H1 (cell line): ENCODE results near the gene EEF2K. TPM values are rescaled to one million over a fixed set of nuclear protein-coding genes. Genes with fewer than 3 reads are reported as not detected.

ENCODE experiments used
- CTCF ChIA-PET: fragments of 300-600 bp; sonication (Branson Sonifier 250); formaldehyde crosslinking; loops from one replicate; lab custom pipeline; 2021; ENCODE audit not compliant: partially characterized antibody; lab: Charles Lee
- POLR2A ChIA-PET: fragments of 300-600 bp; sonication (Branson Sonifier 250); formaldehyde crosslinking; loops from one replicate; lab custom pipeline; 2021; ENCODE audit warnings: inconsistent platforms; ENCODE audit not compliant: partially characterized antibody; lab: Charles Lee
- DNase-seq, 2 experiments: peaks; one replicate each; pipeline versions ENCODE4 v3.0.0 to v3.0.0-alpha.2; 2010 to 2022; ENCODE audit warnings: low spot score in 2 of 2, low read depth in 1 of 2, mixed read lengths in 1 of 2
- FAIRE-seq: peaks from 2 replicates; lab custom pipeline; 2011; peaks lifted over from hg19 to GRCh38; lab: Jason Lieb, UNC
- H2AFZ ChIP-seq: 2 replicates; pipeline ENCODE4 v1.8.1; 2012; ENCODE audit warnings: low read length, inconsistent platforms
- H2AK5ac ChIP-seq: 2 replicates; pipeline ENCODE4 v1.6.1; 2013; ENCODE audit warnings: low read depth, low read length
- H2BK120ac ChIP-seq: replicated peaks from 2 replicates; pipeline ENCODE3; 2013; ENCODE audit warnings: low read depth, low read length, inconsistent platforms
- H2BK12ac ChIP-seq: 2 replicates; pipeline ENCODE4 v1.6.1; 2013; ENCODE audit warnings: low read depth, low read length
- H2BK15ac ChIP-seq: 2 replicates; pipeline ENCODE4 v1.6.1; 2013; ENCODE audit warnings: low read length
- H2BK20ac ChIP-seq: 2 replicates; pipeline ENCODE4 v1.6.1; 2013; ENCODE audit warnings: low read length
- H2BK5ac ChIP-seq: 2 replicates; pipeline ENCODE4 v1.6.1; 2013; ENCODE audit warnings: low read depth, low read length
- H3K14ac ChIP-seq: 2 replicates; pipeline ENCODE4 v1.6.1; 2013; ENCODE audit warnings: inconsistent platforms; ENCODE audit not compliant: insufficient read length
- H3K18ac ChIP-seq: 2 replicates; pipeline ENCODE4 v1.6.1; 2013; ENCODE audit warnings: low read length; ENCODE audit errors: extremely low read depth
- H3K23ac ChIP-seq: 2 replicates; pipeline ENCODE4 v1.6.1; 2013; ENCODE audit warnings: inconsistent platforms; ENCODE audit not compliant: insufficient read length
- H3K23me2 ChIP-seq: 2 replicates; pipeline ENCODE4 v1.6.1; 2013; ENCODE audit warnings: low read depth, low read length
- H3K27ac ChIP-seq: 2 replicates; pipeline ENCODE4 v1.6.1; 2011; ENCODE audit warnings: low read depth, low read length, inconsistent platforms
- H3K27me3 ChIP-seq, 4 experiments: replicated peaks in 1 of 4; 1 replicate in 1 of 4; 2 replicates in 3 of 4; pipeline versions ENCODE4 v1.6.1 to v1.8.1; 2011 to 2013; ENCODE audit warnings: low read length in 3 of 4, mild to moderate bottlenecking in 3 of 4, inconsistent platforms in 2 of 4, mixed read lengths in 2 of 4, moderate library complexity in 1 of 4; ENCODE audit not compliant: control insufficient read depth in 3 of 4, insufficient read depth in 3 of 4; ENCODE audit errors: extremely low read depth in 1 of 4
- H3K36me3 ChIP-seq, 4 experiments: 2 replicates each; pipeline versions ENCODE4 v1.6.1 to v1.8.1; 2011 to 2013; ENCODE audit warnings: mild to moderate bottlenecking in 4 of 4, low read length in 3 of 4, moderate library complexity in 2 of 4, control low read depth in 1 of 4, inconsistent platforms in 1 of 4; ENCODE audit not compliant: insufficient read depth in 4 of 4, control insufficient read depth in 2 of 4
- H3K4ac ChIP-seq: replicated peaks from 2 replicates; pipeline ENCODE3; 2013; ENCODE audit warnings: low read length, low read depth, mixed read lengths, inconsistent platforms; ENCODE audit not compliant: insufficient read length
- H3K4me1 ChIP-seq, 4 experiments: replicated peaks in 1 of 4; 1 replicate in 1 of 4; 2 replicates in 3 of 4; pipeline versions ENCODE4 v1.6.1 to v1.8.1; 2011 to 2013; ENCODE audit warnings: low read length in 3 of 4, inconsistent platforms in 2 of 4, mixed read lengths in 1 of 4; ENCODE audit not compliant: insufficient read depth in 4 of 4, control insufficient read depth in 3 of 4
- H3K4me2 ChIP-seq, 2 experiments: 2 replicates each; pipeline versions ENCODE4 v1.6.1 to v1.8.1; 2011 to 2013; ENCODE audit warnings: low read depth in 2 of 2, low read length in 2 of 2, control low read depth in 1 of 2, inconsistent platforms in 1 of 2, mild to moderate bottlenecking in 1 of 2; ENCODE audit not compliant: insufficient read depth in 1 of 2
- H3K4me3 ChIP-seq, 4 experiments: fragments of 200-600, 300-600 bp in 1 of 4; sonication (generic), shearing (Covaris generic), sonication (Bioruptor Twin) in 1 of 4; 2 replicates each; pipeline versions ENCODE4 v1.5.1 to v1.8.1; 2011 to 2016; ENCODE audit warnings: low read length in 4 of 4, low read depth in 3 of 4, control low read depth in 2 of 4, inconsistent platforms in 2 of 4, mild to moderate bottlenecking in 2 of 4, mixed read lengths in 1 of 4, moderate library complexity in 1 of 4; ENCODE audit not compliant: insufficient read depth in 2 of 4; ENCODE audit errors: extremely low read depth in 1 of 4
- H3K56ac ChIP-seq: replicated peaks from 2 replicates; pipeline ENCODE3; 2013; ENCODE audit warnings: low read depth, mild to moderate bottlenecking, mixed read lengths, low read length, inconsistent platforms; ENCODE audit not compliant: insufficient read length
- H3K79me1 ChIP-seq: 2 replicates; pipeline ENCODE4 v1.6.1; 2013; ENCODE audit warnings: low read depth, low read length, control low read depth
- H3K79me2 ChIP-seq, 2 experiments: 2 replicates each; pipeline versions ENCODE4 v1.6.1 to v1.8.1; 2012 to 2013; ENCODE audit warnings: low read length in 2 of 2, mild to moderate bottlenecking in 2 of 2, inconsistent platforms in 1 of 2; ENCODE audit not compliant: insufficient read depth in 2 of 2, control insufficient read depth in 1 of 2
- H3K9ac ChIP-seq, 4 experiments: replicated peaks in 1 of 4; 1 replicate in 1 of 4; 2 replicates in 3 of 4; pipeline versions ENCODE4 v1.6.1 to v1.8.1; 2011 to 2013; ENCODE audit warnings: low read depth in 3 of 4, low read length in 3 of 4, control low read depth in 2 of 4, mild to moderate bottlenecking in 2 of 4, moderate library complexity in 2 of 4, inconsistent platforms in 1 of 4; ENCODE audit errors: extremely low read depth in 1 of 4
- H3K9me3 ChIP-seq, 2 experiments: 2 replicates each; pipeline versions ENCODE4 v1.6.1 to v1.8.1; 2012 to 2013; ENCODE audit warnings: mild to moderate bottlenecking in 2 of 2, moderate library complexity in 2 of 2, control low read depth in 1 of 2, inconsistent platforms in 1 of 2, low read depth in 1 of 2, low read length in 1 of 2, mixed read lengths in 1 of 2; ENCODE audit not compliant: insufficient read depth in 2 of 2
- H4K20me1 ChIP-seq, 2 experiments: replicated peaks in 1 of 2; 2 replicates each; pipeline versions ENCODE3 to v1.8.1; 2011 to 2013; ENCODE audit warnings: inconsistent platforms in 2 of 2, low read length in 2 of 2, mild to moderate bottlenecking in 1 of 2; ENCODE audit not compliant: insufficient read depth in 2 of 2, control insufficient read depth in 1 of 2
- H4K5ac ChIP-seq: 2 replicates; pipeline ENCODE4 v1.6.1; 2013; ENCODE audit warnings: low read length, low read depth, mixed read lengths, inconsistent platforms; ENCODE audit not compliant: insufficient read length
- H4K8ac ChIP-seq: 2 replicates; pipeline ENCODE4 v1.8.0; 2013; ENCODE audit warnings: mild to moderate bottlenecking, moderate library complexity, low read length, inconsistent platforms; ENCODE audit not compliant: insufficient read depth; ENCODE audit errors: extremely low read depth
- H4K91ac ChIP-seq: replicated peaks from 2 replicates; pipeline ENCODE3; 2013; ENCODE audit warnings: low read length, mixed read lengths, inconsistent platforms; ENCODE audit not compliant: insufficient read length
- ASH2L ChIP-seq: fragments of 200-600, 300-600 bp; sonication (generic); IDR thresholded peaks from one replicate; pipeline ENCODE4 v1.7.1; 2017; ENCODE audit warnings: low read length
- KDM1A ChIP-seq: fragments of 200-600, 300-600 bp; sonication (generic); IDR thresholded peaks from 2 replicates; pipeline ENCODE4 v1.7.1; 2016; ENCODE audit warnings: mild to moderate bottlenecking, low read length, borderline replicate concordance
- KDM4A ChIP-seq: IDR thresholded peaks from one replicate; pipeline ENCODE4 v1.7.1; 2012; ENCODE audit warnings: low read depth, mild to moderate bottlenecking, moderate library complexity, low read length, inconsistent platforms; ENCODE audit not compliant: severe bottlenecking
- KDM5A ChIP-seq: fragments of 200-600 bp; IDR thresholded peaks from 2 replicates; pipeline ENCODE4 v1.7.1; 2012; ENCODE audit warnings: mild to moderate bottlenecking, low read length, inconsistent platforms, mixed read lengths
- NRF1 ChIP-seq: IDR thresholded peaks from 2 replicates; pipeline ENCODE4 v1.6.1; 2011; ENCODE audit warnings: mild to moderate bottlenecking, low read depth, low read length, improper control_type of control experiment
- POLR2A ChIP-seq, 2 experiments: IDR thresholded peaks; 1 replicate in 1 of 2; 2 replicates in 1 of 2; pipeline ENCODE4 v1.6.1; 2011; ENCODE audit warnings: low read depth in 2 of 2, low read length in 2 of 2, mild to moderate bottlenecking in 2 of 2; ENCODE audit errors: control extremely low read depth in 1 of 2
- POU5F1 ChIP-seq: IDR thresholded peaks from 2 replicates; pipeline ENCODE4 v1.6.1; 2011; ENCODE audit warnings: low read depth, mild to moderate bottlenecking, low read length, moderate library complexity
- RXRA ChIP-seq: IDR thresholded peaks from 2 replicates; pipeline ENCODE4 v1.6.1; 2011; ENCODE audit warnings: low read depth, mild to moderate bottlenecking, low read length, moderate library complexity; ENCODE audit not compliant: insufficient read depth
- SIRT6 ChIP-seq: IDR thresholded peaks from one replicate; pipeline ENCODE4 v1.7.1; 2012; ENCODE audit warnings: low read length, inconsistent platforms
- SP1 ChIP-seq: IDR thresholded peaks from 2 replicates; pipeline ENCODE4 v1.6.1; 2011; ENCODE audit warnings: low read depth, low read length
- SP4 ChIP-seq: IDR thresholded peaks from 2 replicates; pipeline ENCODE4 v1.6.1; 2012; ENCODE audit warnings: low read length, inconsistent platforms
- SUZ12 ChIP-seq: fragments of 200-600 bp; sonication (generic); IDR thresholded peaks from 2 replicates; pipeline ENCODE4 v1.6.1; 2012; ENCODE audit warnings: mild to moderate bottlenecking, inconsistent platforms, low read length, moderate library complexity, mixed read lengths
- TAF1 ChIP-seq: IDR thresholded peaks from 2 replicates; pipeline ENCODE4 v1.6.1; 2011; ENCODE audit warnings: mild to moderate bottlenecking, low read depth, low read length
- TAF7 ChIP-seq: optimal IDR thresholded peaks from 2 replicates; pipeline ENCODE3; 2011; ENCODE audit warnings: low read depth, mild to moderate bottlenecking, inconsistent platforms, low read length, moderate library complexity, borderline replicate concordance
- TEAD4 ChIP-seq: IDR thresholded peaks from 2 replicates; pipeline ENCODE4 v1.6.1; 2012; ENCODE audit warnings: low read depth, low read length, inconsistent platforms, mixed read lengths
- WGBS, 2 experiments: shearing (Covaris generic) in 1 of 2; methylation state at CpG; one replicate each; pipeline versions ENCODE4 v1.1.6 to v1.1.7; 2013 to 2015; ENCODE audit warnings: low lambda C conversion rate in 2 of 2, mixed read lengths in 2 of 2, inconsistent platforms in 1 of 2, low coverage in 1 of 2, missing lambda C conversion rate in 1 of 2; ENCODE audit not compliant: insufficient replicate concordance in 2 of 2, insufficient coverage in 1 of 2, insufficient read length in 1 of 2; ENCODE audit errors: extremely low coverage in 1 of 2, missing lambda C conversion rate in 1 of 2; 5-methylcytosine and 5-hydroxymethylcytosine counted together
- polyA plus RNA-seq, 7 experiments: library from polyadenylated mRNA; depleted of rRNA in 3 of 7; stranded (reverse) in 5 of 7; unstranded in 2 of 7; fragments of >200 nt in 5 of 7; fragments of 200-250 nt in 2 of 7; gene quantifications; 1 replicate in 5 of 7; 2 replicates in 1 of 7; 4 replicates in 1 of 7; pipeline versions ENCODE4 v1.2.1 to v1.2.3, GENCODE V29; 2011 to 2013; ENCODE audit warnings: missing spikeins in 2 of 7, mixed read lengths in 2 of 7
- total RNA-seq: library from RNA; stranded (reverse); fragmentation: NEBNext Ultra II Directional; extraction: Animal tissue kit (Norgen Biotek cat#: 25700); gene quantifications from 2 replicates; pipeline ENCODE4 v1.2.1, GENCODE V29; 2021

Gene EEF2K
- total and polyA plus RNA-seq, 2 of the 8 experiments (the other 6 are each of a cell fraction or from before 2014, with no cell fraction given): 14.9 to 30.2 TPM

DNA sequence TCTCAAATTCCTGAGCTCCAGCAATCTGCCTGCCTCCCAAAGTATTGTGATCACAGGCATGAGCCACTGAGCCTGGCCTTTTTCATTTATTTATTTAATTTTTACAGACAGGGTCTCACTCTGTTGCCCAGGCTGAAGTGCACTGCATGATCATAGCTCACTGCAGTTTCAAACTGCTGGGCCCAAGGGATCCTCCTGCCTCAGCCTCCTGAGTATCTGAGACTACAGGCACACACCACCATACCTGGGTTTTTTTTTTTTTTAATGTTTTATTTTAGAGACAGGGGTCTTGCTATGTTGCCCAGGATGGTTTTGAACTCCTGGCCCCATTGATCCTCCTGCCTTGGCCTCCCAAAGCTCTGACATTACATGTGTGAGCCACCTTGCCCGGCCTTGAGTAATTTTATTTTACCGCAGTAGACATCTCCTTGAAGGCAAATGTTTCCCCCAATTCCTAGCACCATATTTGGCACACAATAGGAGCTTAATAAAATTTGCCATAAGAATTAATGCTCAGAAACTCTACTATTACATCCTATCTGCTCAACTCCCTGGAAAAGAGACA, 1.9 kb upstream of the EEF2K start:
- Histone ChIP-seq H2BK15ac (no peak overlapping the region), H3K4ac (no peak overlapping the region), H3K4me2 (no peak overlapping the region), H3K9me3 (no peaks in the 10 kb centered on the region), H3K23me2 (peaks cover 6% of the 10 kb centered on the region), H3K18ac (no peak overlapping the region), H2BK120ac (no peak overlapping the region), H2BK12ac (no peak overlapping the region), H3K56ac (no peak overlapping the region), H3K36me3 (no peaks in the 10 kb centered on the region), H2BK20ac (no peak overlapping the region), H3K4me3 (no peak overlapping the region), H3K4me1 (peaks cover 0 to 7% (median 4%) of the 10 kb centered on the region in 4 experiments; a peak in 5 of 7 replicates), H2AFZ (no peak overlapping the region), H4K91ac (no peak overlapping the region), H2BK5ac (no peak overlapping the region), H2AK5ac (no peak overlapping the region), H4K20me1 (peaks cover 0 to 2% of the 10 kb centered on the region in 2 experiments), H3K27ac (no peak overlapping the region), H3K79me1 (no peaks in the 10 kb centered on the region; the same call in 1 of the 2 replicates), H4K5ac (no peak overlapping the region), H3K9ac (no peak overlapping the region), H3K14ac (no peak overlapping the region), H3K27me3 (no peaks in the 10 kb centered on the region), H3K79me2 (peaks cover 3 to 20% of the 10 kb centered on the region in 2 experiments; a peak in 3 of 4 replicates), H4K8ac (no peak overlapping the region), H3K23ac (no peak overlapping the region)
- DNase-seq (no peak), FAIRE-seq (no peak)
- WGBS, 2 experiments: 88% methylated on average over 2 of the region's 2 CpGs; no CpG with 5 or more reads in 1 of the 2 experiments
- POLR2A ChIA-PET: interaction anchor here (0.7 to 3.0 kb wide), 6 partner anchors 12 to 174 kb away, joined by 3 to 18 read pairs (median 5); partner anchors contain the start of gene POLR3E
- CTCF ChIA-PET: interaction anchor here (0.7 to 11.1 kb wide), 8 partner anchors 9 to 509 kb away, joined by 3 to 66 read pairs (median 4); partner anchors contain the start of gene POLR3E
- TF ChIP-seq POU5F1 (no peak), KDM5A (no peak), TAF1 (no peak), TAF7 (no peak), NRF1 (no peak), ASH2L (no peak), TEAD4 (no peak), SIRT6 (no peak), RXRA (no peak), KDM4A (no peak), SP1 (no peak), SP4 (no peak), KDM1A (no peak), POLR2A (IDR thresholded peaks at IDR 0.05; ENCODE audit: control extremely low read depth in 1 of 2, low read depth in 2 of 2, low read length in 2 of 2) (no peak), SUZ12 (no peak)
